Smooth muscle cell (in vitro differentiated cells): ENCODE measurements around the gene WDR91. TPM values are rescaled to one million over a fixed set of nuclear protein-coding genes. Genes with fewer than 3 reads are reported as not detected.

Experiments used
- DNase-seq: peaks from one replicate; lab custom pipeline; 2025; ENCODE audit not compliant: unreplicated experiment; lab: John Stamatoyannopoulos, UW
- H2AFZ ChIP-seq: fragments of 200-600 bp; sonication (generic); 2 replicates; pipeline ENCODE4 v1.6.0; 2016; ENCODE audit warnings: antibody characterized with exemption, low read depth, mild to moderate bottlenecking
- H3F3A ChIP-seq: fragments of 200-600 bp; sonication (generic); 2 replicates; pipeline ENCODE4 v1.6.0; 2017; ENCODE audit warnings: antibody characterized with exemption, low read depth
- H3K27ac ChIP-seq: fragments of 200-600 bp; sonication (generic); 2 replicates; pipeline ENCODE4 v1.5.1; 2016; ENCODE audit warnings: low read depth, mild to moderate bottlenecking
- H3K27me3 ChIP-seq: fragments of 200-600 bp; sonication (generic); 2 replicates; pipeline ENCODE4 v1.6.1; 2016; ENCODE audit warnings: low read depth, mild to moderate bottlenecking
- H3K36me3 ChIP-seq: fragments of 200-600 bp; sonication (generic); 2 replicates; pipeline ENCODE4 v1.5.1; 2016; ENCODE audit warnings: low read depth
- H3K4me1 ChIP-seq: fragments of 200-600 bp; sonication (generic); 2 replicates; pipeline ENCODE4 v1.5.1; 2016; ENCODE audit warnings: low read depth
- H3K4me2 ChIP-seq: fragments of 200-600 bp; sonication (generic); 2 replicates; pipeline ENCODE4 v1.6.0; 2016; ENCODE audit warnings: mild to moderate bottlenecking
- H3K4me3 ChIP-seq: fragments of 200-600 bp; sonication (generic); 2 replicates; pipeline ENCODE4 v1.5.1; 2016; ENCODE audit warnings: mild to moderate bottlenecking
- H3K79me2 ChIP-seq: fragments of 200-600 bp; sonication (generic); 2 replicates; pipeline ENCODE4 v1.6.0; 2016; ENCODE audit warnings: low read depth, mild to moderate bottlenecking
- H3K9ac ChIP-seq: fragments of 200-600 bp; sonication (generic); 2 replicates; pipeline ENCODE4 v1.6.0; 2016; ENCODE audit warnings: low read depth
- H3K9me3 ChIP-seq: fragments of 200-600 bp; sonication (generic); replicated peaks from 2 replicates; pipeline ENCODE4 v1.5.1; 2016; ENCODE audit warnings: low read depth
- H4K20me1 ChIP-seq: fragments of 200-600 bp; sonication (generic); 2 replicates; pipeline ENCODE4 v1.6.0; 2016; ENCODE audit warnings: low read depth
- CTCF ChIP-seq: fragments of 200-600 bp; sonication (generic); IDR thresholded peaks from 2 replicates; pipeline ENCODE4 v1.5.1; 2017; ENCODE audit warnings: borderline replicate concordance, mild to moderate bottlenecking, antibody characterized with exemption; ENCODE audit not compliant: insufficient read depth, poor library complexity, severe bottlenecking
- WGBS: methylation state at CpG from one replicate; pipeline ENCODE4 v1.1.7; 2016; ENCODE audit warnings: low lambda C conversion rate; 5-methylcytosine and 5-hydroxymethylcytosine counted together
- polyA plus RNA-seq: library from polyadenylated mRNA; unstranded; fragments of >200 nt; fragmentation: Nextera tagmentation; extraction: Ambion mirVana; gene quantifications from 2 replicates; pipeline ENCODE4 v1.2.1, GENCODE V29; 2016
- total RNA-seq: library from RNA; depleted of rRNA; stranded (reverse); fragments of >200 nt; gene quantifications from 2 replicates; pipeline ENCODE4 v1.2.3, GENCODE V29; 2014

WDR91 gene
- total and polyA plus RNA-seq, 2 experiments from 2014 or later: 6.6 to 6.8 TPM

- DNase-seq: no peak
- Histone ChIP-seq H3K36me3 (no peaks in the 10 kb centered on the region), H3F3A (no peaks in the 10 kb centered on the region), H3K79me2 (no peaks in the 10 kb centered on the region), H4K20me1 (no peaks in the 10 kb centered on the region), H3K9me3 (no peaks in the 10 kb centered on the region), H3K4me1 (peaks cover 14% of the 10 kb centered on the region), H3K9ac (no peak overlapping the region), H3K27me3 (no peaks in the 10 kb centered on the region), H3K4me3 (no peak overlapping the region), H3K27ac (no peak overlapping the region), H3K4me2 (no peak overlapping the region), H2AFZ (no peak overlapping the region)
- 90% methylated on average over 3 of the region's 3 CpGs for WGBS
- no peak for TF ChIP-seq CTCF
Observed at GRCh38 chr7:135258585-135258984, 47.3 kb upstream of the WDR91 start.

- Histone ChIP-seq H3K4me3 (no peak overlapping the region), H4K20me1 (no peaks in the 10 kb centered on the region), H3K9ac (no peak overlapping the region), H3K27ac (no peak overlapping the region), H3K4me2 (no peak overlapping the region), H3K9me3 (no peaks in the 10 kb centered on the region), H2AFZ (no peak overlapping the region), H3K27me3 (no peaks in the 10 kb centered on the region), H3K36me3 (no peaks in the 10 kb centered on the region), H3K79me2 (no peaks in the 10 kb centered on the region), H3K4me1 (peaks cover 14% of the 10 kb centered on the region), H3F3A (no peaks in the 10 kb centered on the region)
- 89% methylated on average over 4 of the region's 4 CpGs for WGBS
- no peak for TF ChIP-seq CTCF
- DNase-seq: no peak
Observed at GRCh38 chr7:135257790-135258189, 46.5 kb upstream of the WDR91 start.

GRCh38 chr7:135253851-135254771 is 42.8 kb upstream of the WDR91 start:
- 41% methylated on average over 9 of the region's 9 CpGs for WGBS
- H3K9ac ChIP-seq: no peak overlapping the region
- peak overlapping the region; percentile 35 for H3K4me2 ChIP-seq

More at GRCh38 chr7:135253851-135254771, 42.8 kb upstream of the WDR91 start:
- Histone ChIP-seq H3K4me3 (no peak overlapping the region), H3F3A (no peaks in the 10 kb centered on the region), H3K27ac (peak overlapping the region; percentile 63), H2AFZ (peak overlapping the region; percentile 42), H3K9me3 (no peaks in the 10 kb centered on the region), H3K4me1 (peaks cover 4% of the 10 kb centered on the region), H4K20me1 (no peaks in the 10 kb centered on the region), H3K36me3 (no peaks in the 10 kb centered on the region), H3K27me3 (no peaks in the 10 kb centered on the region), H3K79me2 (no peaks in the 10 kb centered on the region)
- TF ChIP-seq CTCF: no peak
- peak; percentile 4 for DNase-seq
